SK-MEL-5 (cell line): Measurements from ENCODE around the gene HMCN1. TPM values are rescaled to one million over a fixed set of nuclear protein-coding genes. Genes with fewer than 3 reads are reported as not detected.
A peak's percentile ranks its signal among the peaks of the same experiment; 100 is the strongest.

Source experiments
- DNase-seq: peaks from one replicate; pipeline ENCODE4 v3.0.0-alpha.2; 2016; ENCODE audit warnings: low read depth, low spot score
- in situ Hi-C: cut with HindIII; loops from 2 replicates; pipeline ENCODE4 v1.10.0; 2016; ENCODE audit warnings: low sequenced_read_pairs, high pct_unique_total_duplicates, low pct_unique_long_range_greater_than_20kb
- total RNA-seq: library from RNA; depleted of rRNA; stranded (reverse); fragments of >200 nt; shearing (Covaris generic); gene quantifications from 2 replicates; pipeline ENCODE4 v1.2.3, GENCODE V29; 2014

HMCN1 gene
- total RNA-seq, 1 experiment from 2014 or later: 128 TPM

- in situ Hi-C loops: no loop called here
- no peak for DNase-seq
Observed at GRCh38 chr1:186059752-186060151, 325.6 kb downstream of the HMCN1 start.

DNA sequence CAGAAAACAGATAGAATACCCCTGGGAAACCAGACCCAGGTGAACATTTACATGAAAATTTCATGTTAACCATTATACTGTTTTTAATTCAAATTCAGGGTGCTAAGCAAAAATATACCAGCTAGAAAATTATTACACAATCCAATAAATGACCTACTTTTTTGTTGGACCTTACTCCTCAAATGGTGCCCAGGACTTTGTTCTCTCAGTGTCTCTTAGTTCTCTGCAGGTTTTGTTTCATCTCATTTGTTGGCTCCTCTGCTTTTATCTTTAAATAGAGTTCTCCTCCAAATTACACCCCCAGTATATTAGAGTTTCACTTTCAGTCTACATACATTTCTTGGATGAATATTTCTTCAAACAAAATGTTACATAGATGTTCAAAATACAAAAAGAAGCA, 326.0 kb downstream of the HMCN1 start:
- DNase-seq: no peak
- in situ Hi-C loops: no loop called here

DNA sequence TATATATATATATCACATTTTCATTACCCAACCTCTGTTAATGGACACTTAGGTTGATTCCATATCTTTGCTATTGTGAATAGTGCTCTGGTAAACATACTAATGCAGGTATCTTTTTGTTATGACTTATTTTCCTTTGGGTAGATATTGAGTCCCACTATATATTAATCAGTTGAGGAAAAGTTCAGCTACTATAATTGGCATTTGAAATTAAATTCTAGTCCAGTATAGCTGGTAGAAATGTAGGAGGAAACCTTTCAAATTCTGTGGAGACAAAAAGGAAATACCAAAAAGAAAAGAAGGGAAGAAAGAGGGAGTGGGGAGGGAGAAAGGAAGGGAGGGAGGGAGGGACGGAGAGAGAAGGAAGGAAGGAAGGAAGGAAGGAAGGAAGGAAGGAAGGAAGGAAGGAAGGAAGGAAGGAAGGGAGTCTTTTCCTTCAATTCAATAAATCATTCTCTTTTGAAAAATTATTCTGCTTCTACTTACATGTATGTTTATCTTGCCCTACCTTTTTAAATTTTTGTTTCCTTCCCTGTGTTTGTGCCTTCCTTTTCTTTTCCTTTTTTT, 329.0 kb downstream of the HMCN1 start:
- DNase-seq: no peak
- in situ Hi-C loops: no loop called here

DNA sequence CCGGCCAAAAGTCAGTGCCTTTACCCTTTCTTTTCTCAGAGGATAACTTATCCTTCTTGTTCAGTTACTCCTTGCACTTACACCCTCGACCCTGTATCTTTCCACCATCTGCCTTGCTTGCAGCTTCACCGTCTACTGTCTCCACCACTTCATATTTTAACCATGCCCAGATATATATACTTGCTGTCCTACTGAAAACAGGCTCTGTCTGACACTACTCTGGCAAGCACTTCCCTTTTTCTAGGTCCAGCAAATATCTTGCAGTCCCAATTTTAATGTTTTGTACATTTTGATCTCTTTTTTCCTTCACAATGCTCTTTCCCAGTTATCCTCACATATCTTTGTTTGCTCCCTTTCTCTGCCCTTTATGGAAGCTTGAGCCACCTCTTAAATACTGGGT, 332.2 kb downstream of the HMCN1 start:
- no peak for DNase-seq
- in situ Hi-C loops: no loop called here

- in situ Hi-C loops: no loop called here
- no peak for DNase-seq
Observed at GRCh38 chr1:186073697-186074096, 339.5 kb downstream of the HMCN1 start.

DNA sequence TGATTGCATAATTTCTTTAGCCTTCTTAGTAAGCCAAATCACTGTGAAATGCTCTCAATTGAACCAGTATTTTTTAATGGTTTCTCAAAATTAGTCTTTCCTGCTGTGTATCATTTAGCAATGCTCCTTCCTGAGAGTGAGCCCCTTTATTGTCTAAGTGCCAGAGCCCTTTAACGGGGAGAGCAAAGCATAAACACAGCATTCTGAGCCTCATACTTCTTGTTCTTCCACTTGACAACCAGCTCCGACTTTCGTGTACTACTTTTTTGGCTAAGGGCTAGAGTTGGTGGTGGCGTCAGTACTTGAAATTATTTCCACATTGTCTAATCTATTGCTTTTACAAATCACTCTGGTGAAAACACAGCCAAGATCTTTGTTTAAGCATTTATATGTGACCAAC, 341.8 kb downstream of the HMCN1 start:
- in situ Hi-C loops: no loop called here
- DNase-seq: no peak

DNA sequence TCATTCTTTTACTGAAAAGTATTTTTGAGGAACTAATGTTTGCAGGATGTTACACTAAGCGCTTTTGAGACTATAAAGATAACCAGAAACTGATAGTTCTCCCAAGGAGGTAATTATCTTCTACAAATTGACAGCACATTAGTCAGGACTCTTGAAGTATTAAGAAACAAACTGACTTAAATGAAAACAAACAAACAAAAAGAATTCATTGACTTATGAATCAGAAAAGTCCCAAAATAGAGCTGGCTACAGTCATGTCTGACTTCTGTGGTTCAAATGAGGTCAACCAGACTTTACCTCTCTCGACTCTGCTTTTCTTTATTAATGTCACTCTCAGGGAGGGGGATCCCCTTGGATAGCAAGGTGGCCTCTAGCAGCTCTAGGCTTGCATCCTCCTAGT, 344.1 kb downstream of the HMCN1 start:
- DNase-seq: no peak
- in situ Hi-C loops: no loop called here

- no peak for DNase-seq
- in situ Hi-C loops: no loop called here
Observed at GRCh38 chr1:186079084-186079684, 345.0 kb downstream of the HMCN1 start.

- in situ Hi-C loops: no loop called here
- DNase-seq: peak; percentile 99
Observed at GRCh38 chr1:186082235-186082937, 348.2 kb downstream of the HMCN1 start.

DNA sequence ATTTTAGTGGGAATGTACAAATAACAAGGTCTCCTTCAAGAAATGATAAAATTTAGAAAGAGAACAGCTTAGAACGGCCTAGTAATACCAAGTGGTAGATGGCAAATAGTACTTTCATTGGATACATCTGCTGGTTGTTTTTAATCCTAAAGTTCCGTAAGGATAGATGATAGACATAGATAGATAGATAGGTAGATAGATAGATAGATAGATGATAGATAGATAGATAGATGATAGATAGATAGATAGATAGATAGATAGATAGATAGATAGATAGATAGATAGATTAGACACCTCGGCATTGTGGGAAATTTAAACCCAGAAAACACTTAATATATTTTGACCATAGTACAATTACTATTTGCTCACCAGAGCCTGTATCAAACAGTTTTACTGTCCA, 352.4 kb downstream of the HMCN1 start:
- no peak for DNase-seq
- in situ Hi-C loops: no loop called here

DNA sequence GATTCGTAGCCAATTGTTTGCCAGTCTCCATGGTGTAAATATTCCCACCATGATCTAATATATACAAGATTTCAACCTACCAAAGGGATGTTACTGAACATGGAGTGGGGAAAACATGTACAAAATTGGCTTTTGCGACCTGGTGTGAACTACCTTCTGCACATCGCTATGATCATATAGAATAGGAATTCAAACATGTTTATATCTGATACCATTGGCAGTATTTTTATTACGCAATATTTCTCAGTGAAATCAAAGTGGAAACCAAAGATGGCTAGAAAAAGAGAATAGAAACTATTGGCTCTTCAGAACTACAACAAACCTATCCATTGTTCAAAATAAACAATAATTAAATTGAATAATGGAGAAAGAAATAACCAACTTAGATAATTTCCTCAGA, 355.7 kb downstream of the HMCN1 start:
- DNase-seq: no peak
- in situ Hi-C loops: no loop called here

DNA sequence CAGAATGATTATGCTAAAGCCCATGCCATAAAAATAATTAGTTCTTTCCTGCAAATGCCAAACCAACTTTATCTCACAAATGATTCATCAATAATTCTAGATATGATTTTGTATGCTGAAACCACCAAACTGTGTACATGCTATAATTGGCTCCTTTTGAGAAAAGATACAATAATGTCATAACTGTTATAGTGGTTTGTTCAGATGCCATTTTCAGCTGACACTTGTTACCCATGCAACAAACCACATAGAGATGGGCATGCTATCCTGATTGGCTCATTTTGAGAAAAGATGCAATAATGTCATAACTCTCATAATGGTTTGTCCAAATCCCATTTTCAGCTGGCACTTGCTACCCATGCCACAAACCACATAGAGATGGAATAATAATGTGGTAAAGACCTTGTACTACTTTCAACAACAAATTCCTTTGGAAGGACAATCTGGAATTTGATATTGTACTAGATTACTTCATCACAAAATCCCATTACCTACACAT, 357.1 kb downstream of the HMCN1 start:
- in situ Hi-C loops: no loop called here
- no peak for DNase-seq

DNA sequence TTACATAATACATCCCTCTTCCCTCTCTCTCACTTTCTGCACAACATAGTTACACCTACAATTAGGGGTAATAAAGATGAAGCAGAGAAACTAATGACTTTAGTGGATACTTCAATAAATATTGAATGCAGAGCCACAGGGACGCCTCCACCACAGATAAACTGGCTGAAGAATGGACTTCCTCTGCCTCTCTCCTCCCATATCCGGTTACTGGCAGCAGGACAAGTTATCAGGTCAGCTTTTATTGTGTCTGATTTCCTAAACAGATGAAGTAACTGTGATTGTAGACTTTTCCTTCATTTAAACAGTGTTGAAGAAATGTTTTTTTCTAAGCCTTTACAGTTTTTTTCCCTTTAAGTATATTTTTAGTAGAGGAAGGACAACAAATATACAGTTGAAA, 359.2 kb downstream of the HMCN1 start:
- no peak for DNase-seq
- in situ Hi-C loops: no loop called here

DNA sequence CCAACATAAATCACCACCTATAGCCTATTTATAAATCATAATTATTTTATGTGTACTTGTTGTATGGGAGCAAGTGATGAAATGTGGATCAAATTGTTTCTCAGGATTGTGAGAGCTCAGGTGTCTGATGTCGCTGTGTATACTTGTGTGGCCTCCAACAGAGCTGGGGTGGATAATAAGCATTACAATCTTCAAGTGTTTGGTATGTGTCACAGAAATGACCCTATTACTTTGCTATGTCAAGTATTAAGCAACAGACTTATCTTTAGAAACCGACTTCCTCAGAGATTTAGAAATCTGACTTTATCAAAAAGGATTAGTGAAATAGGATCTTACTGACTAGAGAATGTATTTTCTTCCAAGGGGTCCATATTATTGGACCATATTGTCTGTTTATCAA, 360.0 kb downstream of the HMCN1 start:
- DNase-seq: no peak
- in situ Hi-C loops: no loop called here

DNA sequence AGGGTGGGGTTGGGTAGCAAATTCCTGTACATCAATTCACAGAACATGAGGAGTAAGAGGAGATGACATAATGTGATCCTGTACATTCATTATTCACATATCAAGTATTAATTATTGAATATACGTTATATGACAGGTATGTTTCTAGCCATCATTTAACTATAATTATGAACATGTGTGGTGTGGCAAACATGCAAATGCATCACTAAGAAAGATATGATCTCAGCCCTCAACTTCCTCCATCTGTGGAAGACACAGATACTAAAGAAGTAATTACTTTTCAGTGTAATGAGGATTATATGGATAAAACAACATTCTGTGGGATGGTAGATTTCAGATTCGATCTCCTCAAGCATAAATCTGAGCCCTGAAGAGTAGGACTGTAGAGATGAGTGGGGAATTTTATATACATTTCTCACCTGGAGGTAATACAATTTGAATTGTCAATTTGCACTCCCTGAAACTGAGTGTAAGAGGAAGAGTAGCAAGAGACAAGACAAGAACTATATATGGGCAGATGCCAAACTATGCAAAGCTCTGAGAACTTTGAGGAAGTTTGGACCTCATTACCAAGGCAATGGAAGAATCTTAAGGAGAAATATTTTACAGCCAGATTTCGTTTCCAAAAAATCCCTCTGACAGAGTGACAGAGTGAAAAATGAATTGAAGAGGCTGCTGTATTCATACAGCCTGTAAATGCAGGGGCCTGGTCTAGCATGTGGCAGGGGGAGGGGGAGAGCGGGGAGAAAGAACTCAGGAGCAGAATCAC, 365.3 kb downstream of the HMCN1 start:
- no peak for DNase-seq
- in situ Hi-C loops: no loop called here

- in situ Hi-C loops: no loop called here
- no peak for DNase-seq
Observed at GRCh38 chr1:186102107-186102506, 367.9 kb downstream of the HMCN1 start.

GRCh38 chr1:186102547-186103148, 368.5 kb downstream of the HMCN1 start:
- in situ Hi-C loops: no loop called here
- no peak for DNase-seq

DNA sequence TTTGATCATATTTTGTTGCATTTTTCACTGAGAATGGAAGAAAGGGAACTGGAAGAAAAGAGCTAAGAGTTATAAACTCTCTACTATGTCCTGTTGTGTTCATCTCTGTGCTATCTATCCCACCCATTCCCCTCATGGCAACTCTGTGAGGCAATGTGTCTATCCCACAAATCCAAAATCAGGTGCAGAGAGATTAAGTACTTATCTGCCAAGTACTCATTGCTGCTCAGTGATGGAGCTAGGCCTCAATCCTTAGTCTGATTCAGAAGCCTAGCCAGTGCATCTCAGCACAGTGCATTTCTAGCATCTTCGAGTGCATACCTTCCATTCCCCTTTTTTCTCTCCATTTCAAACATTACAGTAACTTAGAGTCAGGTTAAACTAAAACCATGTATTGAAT, 370.3 kb downstream of the HMCN1 start:
- in situ Hi-C loops: no loop called here
- no peak for DNase-seq
